ENCODE results near the gene ABHD12B.

The ABHD12B gene

DNA sequence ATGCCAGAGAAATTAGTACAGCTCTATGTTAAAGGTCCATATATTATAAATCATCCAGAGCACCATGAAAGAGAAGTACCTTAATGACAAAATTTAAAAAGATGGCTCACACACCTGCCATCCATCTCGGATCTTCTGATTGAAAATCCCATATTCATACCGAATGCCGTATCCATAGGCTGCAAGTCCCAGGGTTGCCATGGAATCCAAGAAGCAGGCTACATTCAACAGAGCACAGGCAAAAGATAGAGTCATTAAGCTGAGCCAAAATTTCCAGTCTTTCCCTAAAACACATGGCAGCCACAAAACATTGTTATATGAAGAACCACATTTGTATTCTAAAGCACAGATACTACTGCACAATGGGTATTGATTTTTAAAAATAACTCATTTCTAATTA is 59.7 kb downstream of the ABHD12B start:
- no peak for DNase-seq (ENCODE audit: low spot score)
- TF ChIP-seq, protein P1, sequence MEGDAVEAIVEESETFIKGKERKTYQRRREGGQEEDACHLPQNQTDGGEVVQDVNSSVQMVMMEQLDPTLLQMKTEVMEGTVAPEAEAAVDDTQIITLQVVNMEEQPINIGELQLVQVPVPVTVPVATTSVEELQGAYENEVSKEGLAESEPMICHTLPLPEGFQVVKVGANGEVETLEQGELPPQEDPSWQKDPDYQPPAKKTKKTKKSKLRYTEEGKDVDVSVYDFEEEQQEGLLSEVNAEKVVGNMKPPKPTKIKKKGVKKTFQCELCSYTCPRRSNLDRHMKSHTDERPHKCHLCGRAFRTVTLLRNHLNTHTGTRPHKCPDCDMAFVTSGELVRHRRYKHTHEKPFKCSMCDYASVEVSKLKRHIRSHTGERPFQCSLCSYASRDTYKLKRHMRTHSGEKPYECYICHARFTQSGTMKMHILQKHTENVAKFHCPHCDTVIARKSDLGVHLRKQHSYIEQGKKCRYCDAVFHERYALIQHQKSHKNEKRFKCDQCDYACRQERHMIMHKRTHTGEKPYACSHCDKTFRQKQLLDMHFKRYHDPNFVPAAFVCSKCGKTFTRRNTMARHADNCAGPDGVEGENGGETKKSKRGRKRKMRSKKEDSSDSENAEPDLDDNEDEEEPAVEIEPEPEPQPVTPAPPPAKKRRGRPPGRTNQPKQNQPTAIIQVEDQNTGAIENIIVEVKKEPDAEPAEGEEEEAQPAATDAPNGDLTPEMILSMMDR (IDR thresholded peaks at IDR 0.05; ENCODE audit: extremely low read depth, missing control alignments): no peak

GRCh38 chr14:50932156-50932555 is 60.3 kb downstream of the ABHD12B start:
- DNase-seq (ENCODE audit: low spot score): no peak
- TF ChIP-seq, protein P1 (IDR thresholded peaks at IDR 0.05; ENCODE audit: extremely low read depth, missing control alignments): no peak

DNA sequence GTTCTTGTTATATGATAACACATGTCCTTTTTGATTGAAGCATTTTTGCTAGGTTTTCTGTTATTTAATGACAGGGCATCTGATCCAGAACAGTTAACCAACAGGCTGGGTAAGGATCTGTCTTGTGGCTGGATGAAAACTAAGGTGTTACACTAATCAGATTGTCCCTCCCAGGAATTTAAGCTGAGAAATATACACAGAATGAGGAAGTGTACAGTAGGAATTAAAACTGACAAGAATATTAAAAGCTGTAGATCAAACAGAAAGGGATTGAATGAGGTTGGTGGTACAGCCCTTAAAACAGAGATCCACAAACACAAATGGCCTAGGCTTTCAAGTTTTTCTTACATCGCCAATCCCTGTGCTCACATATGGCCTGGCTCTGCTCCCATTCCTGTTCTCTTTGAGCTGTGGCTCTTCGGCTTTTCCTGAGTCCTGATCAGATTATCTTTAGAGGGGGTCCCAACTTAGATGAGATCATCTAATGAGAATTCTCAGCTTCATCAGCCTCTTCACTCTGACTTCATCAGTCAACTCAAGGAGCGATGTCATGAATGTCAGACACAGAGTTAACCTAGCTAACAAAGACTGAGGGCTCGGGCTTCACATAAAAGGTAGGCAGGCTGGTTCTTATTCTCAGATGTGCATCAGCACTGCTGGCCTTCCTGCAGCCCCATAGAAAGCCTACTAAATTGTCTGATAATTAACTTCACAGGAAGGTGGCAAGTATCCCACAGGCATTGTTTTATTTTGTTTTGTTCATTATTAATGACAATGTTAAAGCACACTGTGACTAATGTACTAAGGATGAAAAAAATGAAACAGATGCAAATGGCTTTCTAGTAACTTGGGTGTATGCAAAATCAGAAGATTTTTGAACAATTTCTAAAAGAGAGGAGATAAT is 61.0 kb downstream of the ABHD12B start:
- TF ChIP-seq, protein P1 (IDR thresholded peaks at IDR 0.05; ENCODE audit: extremely low read depth, missing control alignments): no peak
- DNase-seq (ENCODE audit: low spot score): no peak

DNA sequence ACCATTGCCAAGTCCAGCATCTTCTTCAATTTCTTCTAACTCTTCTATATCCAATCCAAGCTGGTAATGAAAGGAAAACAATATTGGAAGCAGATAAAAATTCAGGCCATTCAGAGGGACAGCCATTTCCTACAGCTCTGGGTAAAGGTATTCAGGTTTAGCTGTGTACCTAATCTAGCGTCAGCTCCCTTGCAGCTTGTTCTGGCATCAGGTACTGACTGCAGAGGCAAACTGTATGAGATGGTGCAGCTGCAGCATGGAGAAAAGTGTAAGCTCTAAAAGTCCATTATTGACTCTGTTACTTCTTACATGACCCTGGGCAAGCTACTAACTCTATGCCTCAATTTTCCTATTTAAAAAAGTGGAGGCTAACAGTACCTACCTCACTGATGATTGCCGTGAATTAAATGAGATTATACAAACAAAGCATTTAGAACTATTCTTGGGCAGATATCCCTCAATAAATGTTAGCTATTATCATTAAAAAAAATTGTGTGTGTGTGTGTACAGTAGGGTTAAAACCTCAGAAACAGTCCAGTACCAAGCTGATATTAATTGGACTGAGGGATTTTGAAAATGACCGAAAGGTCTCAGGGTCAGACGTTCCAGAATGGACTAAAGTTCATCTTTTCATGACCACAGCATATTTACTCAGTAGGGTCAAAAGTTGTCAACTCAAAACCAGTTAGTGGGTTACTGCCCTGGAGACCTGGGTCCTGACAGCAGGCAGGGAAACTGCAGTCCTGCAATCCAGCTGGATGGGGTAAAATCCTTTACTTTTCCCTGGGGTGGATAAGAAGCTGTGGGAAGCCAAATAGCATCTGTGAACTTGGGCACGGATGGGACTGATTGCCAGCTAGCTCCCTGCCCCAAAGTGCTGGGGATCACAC is 63.5 kb downstream of the ABHD12B start:
- DNase-seq (ENCODE audit: low spot score): no peak
- TF ChIP-seq, protein P1 (IDR thresholded peaks at IDR 0.05; ENCODE audit: extremely low read depth, missing control alignments): no peak

- no peak for DNase-seq (ENCODE audit: low spot score)
- TF ChIP-seq, protein P1 (IDR thresholded peaks at IDR 0.05; ENCODE audit: extremely low read depth, missing control alignments): no peak
Observed at GRCh38 chr14:50936016-50936340, 64.1 kb downstream of the ABHD12B start.

DNA sequence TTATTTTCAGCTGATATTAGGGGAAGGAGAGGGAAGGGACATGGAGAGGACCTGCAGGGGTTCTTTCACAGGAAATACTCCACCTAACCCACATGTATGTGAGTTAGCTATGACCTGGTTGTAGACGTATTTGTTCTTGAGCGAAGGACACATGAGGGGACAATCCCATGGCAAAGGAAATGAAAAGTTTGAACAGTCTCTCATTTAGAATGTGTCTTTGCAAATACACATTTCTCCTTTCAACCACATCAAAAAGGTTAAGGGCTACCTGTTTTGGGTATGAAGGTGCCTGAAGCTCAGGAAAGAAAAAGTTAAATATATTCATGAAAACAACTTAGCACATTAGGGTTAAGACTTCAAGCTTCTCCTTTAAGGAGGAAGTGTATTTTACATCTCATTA is 65.0 kb downstream of the ABHD12B start:
- DNase-seq (ENCODE audit: low spot score): no peak
- TF ChIP-seq, protein P1 (IDR thresholded peaks at IDR 0.05; ENCODE audit: extremely low read depth, missing control alignments): no peak

- TF ChIP-seq, protein P1 (IDR thresholded peaks at IDR 0.05; ENCODE audit: extremely low read depth, missing control alignments): no peak
- no peak for DNase-seq (ENCODE audit: low spot score)
Observed at GRCh38 chr14:50937325-50937724, 65.5 kb downstream of the ABHD12B start.
